Measurements from ENCODE around the gene ZMYND11.

ZMYND11 gene

GRCh38 chr10:288316-289200 is 153.3 kb downstream of the ZMYND11 start:
- Histone ChIP-seq H3F3A (ENCODE audit: low read depth) (no peaks in the 10 kb centered on the region), H3K4me2 (ENCODE audit: low read depth, low read length, poor library complexity, severe bottlenecking) (no peak overlapping the region), H3K9me2 (replicated peaks; ENCODE audit: low read depth, low read length) (no peaks in the 10 kb centered on the region), H3K79me2 (ENCODE audit: insufficient read depth, low read length) (no peaks in the 10 kb centered on the region), H3K27me3 (ENCODE audit: insufficient read depth, low read length, poor library complexity, severe bottlenecking) (no peaks in the 10 kb centered on the region), H3K9me3 (ENCODE audit: insufficient read depth, low read depth, low read length) (no peaks in the 10 kb centered on the region), H3K9ac (ENCODE audit: low read depth, low read length, poor library complexity, severe bottlenecking) (no peak overlapping the region), H3K36me3 (ENCODE audit: insufficient read depth, low read length) (no peaks in the 10 kb centered on the region), H4K20me1 (ENCODE audit: insufficient read depth, low read length, poor library complexity, severe bottlenecking) (no peaks in the 10 kb centered on the region), H3K4me3 (ENCODE audit: low read length, poor library complexity, severe bottlenecking) (no peak overlapping the region), H2AFZ (ENCODE audit: low read length) (no peak overlapping the region), H3K4me1 (ENCODE audit: insufficient read depth, low read length, poor library complexity, severe bottlenecking) (peaks cover 6% of the 10 kb centered on the region)
- TF ChIP-seq CTCF (conservative IDR thresholded peaks at IDR 0.05; ENCODE audit: low read length) (no peak), EZH2phosphoT487 (IDR thresholded peaks at IDR 0.05; ENCODE audit: borderline replicate concordance) (no peak)

- no peaks in the 10 kb centered on the region for H3K36me3 ChIP-seq (ENCODE audit: insufficient read depth, low read length)
- TF ChIP-seq CTCF (conservative IDR thresholded peaks at IDR 0.05; ENCODE audit: low read length), result no peak
- no peak for TF ChIP-seq EZH2phosphoT487 (IDR thresholded peaks at IDR 0.05; ENCODE audit: borderline replicate concordance)
- no peaks in the 10 kb centered on the region for H3F3A ChIP-seq (ENCODE audit: low read depth)
- no peaks in the 10 kb centered on the region for H4K20me1 ChIP-seq (ENCODE audit: insufficient read depth, low read length, poor library complexity, severe bottlenecking)
- H3K4me3 ChIP-seq (ENCODE audit: low read length, poor library complexity, severe bottlenecking), result no peak overlapping the region
- no peaks in the 10 kb centered on the region for H3K79me2 ChIP-seq (ENCODE audit: insufficient read depth, low read length)
- H3K27me3 ChIP-seq (ENCODE audit: insufficient read depth, low read length, poor library complexity, severe bottlenecking), result no peaks in the 10 kb centered on the region
- no peaks in the 10 kb centered on the region for H3K9me2 ChIP-seq (replicated peaks; ENCODE audit: low read depth, low read length)
- no peak overlapping the region for H3K9ac ChIP-seq (ENCODE audit: low read depth, low read length, poor library complexity, severe bottlenecking)
- H2AFZ ChIP-seq (ENCODE audit: low read length), result no peak overlapping the region
- H3K9me3 ChIP-seq (ENCODE audit: insufficient read depth, low read depth, low read length), result no peaks in the 10 kb centered on the region
- H3K4me1 ChIP-seq (ENCODE audit: insufficient read depth, low read length, poor library complexity, severe bottlenecking), result no peaks in the 10 kb centered on the region
- H3K4me2 ChIP-seq (ENCODE audit: low read depth, low read length, poor library complexity, severe bottlenecking), result no peak overlapping the region
These were observed 154.3 kb downstream of the ZMYND11 start for GRCh38 chr10:289581-289980.

GRCh38 chr10:290026-290725 is 154.9 kb downstream of the ZMYND11 start:
- H4K20me1 ChIP-seq (ENCODE audit: insufficient read depth, low read length, poor library complexity, severe bottlenecking), result no peaks in the 10 kb centered on the region
- H3K79me2 ChIP-seq (ENCODE audit: insufficient read depth, low read length), result no peaks in the 10 kb centered on the region
- H3K9me3 ChIP-seq (ENCODE audit: insufficient read depth, low read depth, low read length), result no peaks in the 10 kb centered on the region
- no peaks in the 10 kb centered on the region for H3F3A ChIP-seq (ENCODE audit: low read depth)
- no peaks in the 10 kb centered on the region for H3K4me1 ChIP-seq (ENCODE audit: insufficient read depth, low read length, poor library complexity, severe bottlenecking)
- TF ChIP-seq EZH2phosphoT487 (IDR thresholded peaks at IDR 0.05; ENCODE audit: borderline replicate concordance), result no peak
- no peak for TF ChIP-seq CTCF (conservative IDR thresholded peaks at IDR 0.05; ENCODE audit: low read length)
- no peak overlapping the region for H2AFZ ChIP-seq (ENCODE audit: low read length)
- H3K4me3 ChIP-seq (ENCODE audit: low read length, poor library complexity, severe bottlenecking), result no peak overlapping the region
- H3K9ac ChIP-seq (ENCODE audit: low read depth, low read length, poor library complexity, severe bottlenecking), result no peak overlapping the region
- no peaks in the 10 kb centered on the region for H3K27me3 ChIP-seq (ENCODE audit: insufficient read depth, low read length, poor library complexity, severe bottlenecking)
- H3K36me3 ChIP-seq (ENCODE audit: insufficient read depth, low read length), result no peaks in the 10 kb centered on the region
- no peak overlapping the region for H3K4me2 ChIP-seq (ENCODE audit: low read depth, low read length, poor library complexity, severe bottlenecking)
- no peaks in the 10 kb centered on the region for H3K9me2 ChIP-seq (replicated peaks; ENCODE audit: low read depth, low read length)

Data from Loucy (cell line).